Hepatocyte (in vitro differentiated cells): ENCODE data around the gene GPC5.

Source experiments
- EZH2 ChIP-seq: fragments of 200-600 bp; sonication (generic); IDR thresholded peaks from 2 replicates; pipeline ENCODE4 v1.6.1; 2016; ENCODE audit warnings: antibody characterized with exemption, mild to moderate bottlenecking, borderline replicate concordance
- EZH2phosphoT487 ChIP-seq: fragments of 200-600 bp; sonication (generic); IDR thresholded peaks from one replicate; pipeline ENCODE4 v1.6.1; 2018; ENCODE audit warnings: antibody characterized with exemption, mild to moderate bottlenecking, low read depth, moderate library complexity; ENCODE audit not compliant: unreplicated experiment, severe bottlenecking
- TF ChIP-seq, protein P1 (sequence below): fragments of 200-600 bp; sonication (generic); IDR thresholded peaks from 2 replicates; pipeline ENCODE4 v1.5.1; 2016; ENCODE audit warnings: antibody characterized with exemption, mild to moderate bottlenecking; ENCODE audit not compliant: poor library complexity

DNA sequence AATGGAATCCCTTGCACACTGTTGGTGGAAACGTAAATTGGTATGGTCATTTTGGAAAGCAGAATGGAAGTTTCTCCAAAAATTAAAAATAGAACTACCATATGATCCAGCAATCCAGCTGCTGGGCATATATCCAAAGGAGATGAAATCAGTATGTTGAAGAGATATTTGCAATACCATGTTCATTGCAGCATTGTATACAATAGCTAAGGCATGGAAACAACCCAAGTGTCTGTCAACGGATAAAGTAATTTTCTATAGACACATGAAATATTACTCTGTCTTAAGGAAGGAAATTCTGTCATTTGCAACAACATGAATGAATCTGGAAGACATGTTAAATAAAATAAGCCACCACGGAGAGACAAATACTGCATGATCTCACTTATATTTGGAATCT lies 124.7 kb downstream of the GPC5 start:
- TF ChIP-seq, protein P1, sequence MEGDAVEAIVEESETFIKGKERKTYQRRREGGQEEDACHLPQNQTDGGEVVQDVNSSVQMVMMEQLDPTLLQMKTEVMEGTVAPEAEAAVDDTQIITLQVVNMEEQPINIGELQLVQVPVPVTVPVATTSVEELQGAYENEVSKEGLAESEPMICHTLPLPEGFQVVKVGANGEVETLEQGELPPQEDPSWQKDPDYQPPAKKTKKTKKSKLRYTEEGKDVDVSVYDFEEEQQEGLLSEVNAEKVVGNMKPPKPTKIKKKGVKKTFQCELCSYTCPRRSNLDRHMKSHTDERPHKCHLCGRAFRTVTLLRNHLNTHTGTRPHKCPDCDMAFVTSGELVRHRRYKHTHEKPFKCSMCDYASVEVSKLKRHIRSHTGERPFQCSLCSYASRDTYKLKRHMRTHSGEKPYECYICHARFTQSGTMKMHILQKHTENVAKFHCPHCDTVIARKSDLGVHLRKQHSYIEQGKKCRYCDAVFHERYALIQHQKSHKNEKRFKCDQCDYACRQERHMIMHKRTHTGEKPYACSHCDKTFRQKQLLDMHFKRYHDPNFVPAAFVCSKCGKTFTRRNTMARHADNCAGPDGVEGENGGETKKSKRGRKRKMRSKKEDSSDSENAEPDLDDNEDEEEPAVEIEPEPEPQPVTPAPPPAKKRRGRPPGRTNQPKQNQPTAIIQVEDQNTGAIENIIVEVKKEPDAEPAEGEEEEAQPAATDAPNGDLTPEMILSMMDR: no peak
- TF ChIP-seq EZH2phosphoT487: no peak
- no peak for TF ChIP-seq EZH2
